HEK293 (cell line): ENCODE results near the gene LRRC23.
A peak's percentile ranks its signal among the peaks of the same experiment; 100 is the strongest.

Experiments
- GFI1B ChIP-seq: fragments of 450-650 bp; formaldehyde crosslinking; IDR thresholded peaks from 2 replicates; pipeline ENCODE4 v1.5.1; 2016; ENCODE audit warnings: missing biosample characterization, missing genetic modification characterization
- HIC1 ChIP-seq: fragments of 450-650 bp; formaldehyde crosslinking; IDR thresholded peaks from 2 replicates; pipeline ENCODE4 v1.5.1; 2016; ENCODE audit warnings: missing biosample characterization, missing genetic modification characterization
- HOXA7 ChIP-seq: sonication (generic); formaldehyde crosslinking; IDR thresholded peaks from 2 replicates; pipeline ENCODE4 v1.8.1; 2022; ENCODE audit warnings: missing genetic modification reagents, borderline replicate concordance
- KLF16 ChIP-seq: fragments of 450-650 bp; formaldehyde crosslinking; IDR thresholded peaks from 2 replicates; pipeline ENCODE4 v1.5.1; 2017; ENCODE audit warnings: missing biosample characterization, missing genetic modification characterization
- OSR2 ChIP-seq: fragments of 450-650 bp; formaldehyde crosslinking; IDR thresholded peaks from 2 replicates; pipeline ENCODE4 v1.5.1; 2016; ENCODE audit warnings: missing biosample characterization, missing genetic modification characterization
- REPIN1 ChIP-seq: fragments of 450-650 bp; formaldehyde crosslinking; IDR thresholded peaks from 2 replicates; pipeline ENCODE4 v1.5.1; 2017; ENCODE audit warnings: missing biosample characterization, missing genetic modification characterization, low read depth
- SALL2 ChIP-seq: fragments of 450-650 bp; formaldehyde crosslinking; IDR thresholded peaks from 2 replicates; pipeline ENCODE4 v1.5.0; 2017; ENCODE audit warnings: missing biosample characterization, mild to moderate bottlenecking, missing genetic modification characterization, borderline replicate concordance
- SP2 ChIP-seq: fragments of 450-650 bp; formaldehyde crosslinking; IDR thresholded peaks from 2 replicates; pipeline ENCODE4 v1.5.1; 2016; ENCODE audit warnings: missing biosample characterization, missing genetic modification characterization
- SP3 ChIP-seq: fragments of 450-650 bp; formaldehyde crosslinking; IDR thresholded peaks from 2 replicates; pipeline ENCODE4 v1.5.1; 2016; ENCODE audit warnings: missing biosample characterization, missing genetic modification characterization
- TSHZ1 ChIP-seq: fragments of 450-650 bp; formaldehyde crosslinking; IDR thresholded peaks from 2 replicates; pipeline ENCODE4 v1.5.1; 2016; ENCODE audit warnings: missing biosample characterization, missing genetic modification characterization, borderline replicate concordance
- WT1 ChIP-seq: fragments of 450-650 bp; formaldehyde crosslinking; IDR thresholded peaks from 2 replicates; pipeline ENCODE4 v1.5.1; 2016; ENCODE audit warnings: missing biosample characterization, missing genetic modification characterization
- ZBTB44 ChIP-seq: fragments of 450-650 bp; IDR thresholded peaks from 2 replicates; pipeline ENCODE4 v1.5.1; 2018; ENCODE audit warnings: missing biosample characterization, mild to moderate bottlenecking, missing genetic modification characterization
- ZNF133 ChIP-seq: fragments of 450-650 bp; formaldehyde crosslinking; IDR thresholded peaks from 2 replicates; pipeline ENCODE4 v1.5.1; 2016; ENCODE audit warnings: missing biosample characterization, missing genetic modification characterization
- ZNF157 ChIP-seq: fragments of 450-650 bp; formaldehyde crosslinking; IDR thresholded peaks from 2 replicates; pipeline ENCODE4 v1.5.1; 2016; ENCODE audit warnings: missing biosample characterization, missing genetic modification characterization
- ZNF23 ChIP-seq: fragments of 450-650 bp; formaldehyde crosslinking; IDR thresholded peaks from 2 replicates; pipeline ENCODE4 v1.5.1; 2016; ENCODE audit warnings: missing biosample characterization, missing genetic modification characterization, borderline replicate concordance
- ZNF26 ChIP-seq: fragments of 450-650 bp; formaldehyde crosslinking; IDR thresholded peaks from 2 replicates; pipeline ENCODE4 v1.5.1; 2016; ENCODE audit warnings: missing biosample characterization, missing genetic modification characterization
- ZNF280D ChIP-seq: fragments of 450-650 bp; formaldehyde crosslinking; IDR thresholded peaks from 2 replicates; pipeline ENCODE4 v1.5.1; 2016; ENCODE audit warnings: missing biosample characterization, missing genetic modification characterization
- ZNF354C ChIP-seq: fragments of 450-650 bp; formaldehyde crosslinking; IDR thresholded peaks from 2 replicates; pipeline ENCODE4 v1.5.1; 2016; ENCODE audit warnings: missing biosample characterization, missing genetic modification characterization, low read depth, borderline replicate concordance
- ZNF513 ChIP-seq: fragments of 450-650 bp; IDR thresholded peaks from 2 replicates; pipeline ENCODE4 v1.5.1; 2018; ENCODE audit warnings: missing biosample characterization, missing genetic modification characterization
- ZNF530 ChIP-seq: fragments of 450-650 bp; formaldehyde crosslinking; IDR thresholded peaks from 2 replicates; pipeline ENCODE4 v1.5.1; 2016; ENCODE audit warnings: low read depth, missing biosample characterization, missing genetic modification characterization
- ZNF600 ChIP-seq: fragments of 450-650 bp; formaldehyde crosslinking; IDR thresholded peaks from 2 replicates; pipeline ENCODE4 v1.5.1; 2016; ENCODE audit warnings: missing biosample characterization, missing genetic modification characterization
- ZNF626 ChIP-seq: fragments of 450-650 bp; sonication (Bioruptor Pico); formaldehyde crosslinking; IDR thresholded peaks from 2 replicates; pipeline ENCODE4 v1.5.1; 2018; ENCODE audit warnings: missing biosample characterization, missing genetic modification characterization, inconsistent platforms
- ZNF664 ChIP-seq: fragments of 450-650 bp; formaldehyde crosslinking; IDR thresholded peaks from 2 replicates; pipeline ENCODE4 v1.5.1; 2016; ENCODE audit warnings: missing biosample characterization, missing genetic modification characterization
- ZNF76 ChIP-seq: fragments of 450-650 bp; formaldehyde crosslinking; IDR thresholded peaks from 2 replicates; pipeline ENCODE4; 2016; ENCODE audit warnings: low read depth, missing biosample characterization, missing genetic modification characterization, borderline replicate concordance
- ZNF785 ChIP-seq: fragments of 450-650 bp; formaldehyde crosslinking; IDR thresholded peaks from 2 replicates; pipeline ENCODE4 v1.5.1; 2016; ENCODE audit warnings: missing biosample characterization, missing genetic modification characterization
- ZNF843 ChIP-seq: fragments of 450-650 bp; formaldehyde crosslinking; IDR thresholded peaks from 2 replicates; pipeline ENCODE4 v1.5.1; 2016; ENCODE audit warnings: missing biosample characterization, missing genetic modification characterization

The LRRC23 gene

GRCh38 chr12:6936636-6937480 lies 32.2 kb downstream of the LRRC23 start (continued):
- TF ChIP-seq ZBTB44 (tag by site-specific recombination) (peak; percentile 100), ZNF157 (tag by site-specific recombination) (no peak), SALL2 (tag by site-specific recombination) (no peak), ZNF785 (tag by site-specific recombination) (no peak), ZNF133 (tag by site-specific recombination) (no peak), TSHZ1 (tag by site-specific recombination) (no peak), ZNF626 (no peak), ZNF280D (tag by site-specific recombination) (no peak), KLF16 (no peak), HIC1 (tag by site-specific recombination) (peak; percentile 29; the same call in 1 of the 2 replicates), ZNF664 (no peak), WT1 (tag by site-specific recombination) (peak; percentile 46), ZNF26 (no peak), REPIN1 (no peak), ZNF23 (tag by site-specific recombination) (no peak), SP2 (tag by site-specific recombination) (peak; percentile 84), ZNF513 (peak; percentile 50), HOXA7 (CRISPR knock-in tag) (no peak), OSR2 (tag by site-specific recombination) (peak; percentile 98), SP3 (peak; percentile 57; the same call in 1 of the 2 replicates), ZNF843 (tag by site-specific recombination) (no peak), ZNF600 (tag by site-specific recombination) (peak; percentile 73), ZNF354C (tag by site-specific recombination) (no peak), ZNF530 (tag by site-specific recombination) (no peak), ZNF76 (no peak; the same call in 1 of the 2 replicates), GFI1B (tag by site-specific recombination) (no peak)
